Sigmoid colon (tissue), 7 donors: ENCODE results near the gene ASPG. TPM values are rescaled to one million over a fixed set of nuclear protein-coding genes. Genes with fewer than 3 reads are reported as not detected.

Experiments used
- DNase-seq: peaks from one replicate; pipeline ENCODE4 v3.0.0-alpha.2; 2019
- H3K27ac ChIP-seq, 4 donors: fragments of 200-600 bp; sonication (generic); one replicate each; pipeline ENCODE4 v1.5.1; 2016 to 2019; ENCODE audit warnings: mild to moderate bottlenecking in 1 of 4
- H3K27me3 ChIP-seq, 3 donors: fragments of 200-600 bp; sonication (generic); one replicate each; pipeline ENCODE4 v1.5.1; 2019; ENCODE audit warnings: mild to moderate bottlenecking in 1 of 3
- H3K36me3 ChIP-seq, 4 donors: fragments of 200-600 bp; sonication (generic); one replicate each; pipeline ENCODE4 v1.5.1; 2016 to 2019
- H3K4me1 ChIP-seq, 4 donors: fragments of 200-600 bp; sonication (generic); one replicate each; pipeline ENCODE4 v1.5.1; 2017 to 2019
- H3K4me3 ChIP-seq, 4 donors: fragments of 200-600 bp; sonication (generic); one replicate each; pipeline ENCODE4 v1.5.1; 2017 to 2019; ENCODE audit warnings: mild to moderate bottlenecking in 2 of 4, moderate library complexity in 1 of 4
- H3K9me3 ChIP-seq, 4 donors: fragments of 200-600 bp in 3 of 4; sonication (generic) in 3 of 4; one replicate each; pipeline versions ENCODE4 v1.5.1 to v1.6.1; 2013 to 2019
- CTCF ChIP-seq, 4 experiments: fragments of 450-650 bp in 3 of 4; fragments of 200-600 bp in 1 of 4; IDR thresholded peaks; one replicate each; pipeline ENCODE4 v1.5.1; 2016 to 2019; ENCODE audit warnings: antibody characterized with exemption in 4 of 4, mild to moderate bottlenecking in 3 of 4, moderate library complexity in 2 of 4
- EP300 ChIP-seq, 4 donors: sonication (generic); formaldehyde crosslinking; IDR thresholded peaks; one replicate each; pipeline ENCODE4 v1.6.1; 2017; ENCODE audit warnings: antibody characterized with exemption in 4 of 4
- POLR2A ChIP-seq, 2 donors: fragments of 450-650 bp; IDR thresholded peaks; one replicate each; pipeline ENCODE4 v1.6.1; 2016; ENCODE audit warnings: antibody characterized with exemption in 2 of 2, mild to moderate bottlenecking in 2 of 2, moderate library complexity in 2 of 2
- POLR2AphosphoS5 ChIP-seq, 4 donors: sonication (generic); formaldehyde crosslinking; IDR thresholded peaks; one replicate each; pipeline ENCODE4 v1.6.1; 2017; ENCODE audit warnings: antibody characterized with exemption in 4 of 4
- WGBS, 2 donors: extraction: QIAGEN DNeasy Blood & Tissue Kit; methylation state at CpG; one replicate each; pipeline ENCODE4 v1.1.7; 2013; 5-methylcytosine and 5-hydroxymethylcytosine counted together
- intact Hi-C: fragments of 100-400 bp; cut with DNase I; formaldehyde crosslinking; loops from one replicate; pipeline ENCODE4 v1.15.1; 2023
- polyA plus RNA-seq, 3 donors: library from polyadenylated mRNA; stranded (reverse); fragments of 200-250 nt; gene quantifications; one replicate each; pipeline ENCODE4 v1.2.3, GENCODE V29; 2013
- total RNA-seq, 4 donors: library from RNA; depleted of rRNA; stranded (reverse); fragments of >200 nt; gene quantifications; one replicate each; pipeline ENCODE4 v1.1.0, GENCODE V29; 2016
- donor health status: healthy with polysubstance abuse.
- donor health status: Bipolar disorder and iron deficiency.
- donor health status: healthy.

ASPG gene
- total and polyA plus RNA-seq, 7 donors = 0.14 to 24.6 (median 3.5) TPM; not detected in 1

GRCh38 chr14:104114421-104115130, 29.1 kb downstream of the ASPG start:
- 84 to 85% methylated on average over 26 of the region's 26 CpGs for WGBS, 2 donors
- TF ChIP-seq POLR2AphosphoS5 (IDR thresholded peaks at IDR 0.05) (no peak), CTCF (IDR thresholded peaks at IDR 0.05) (no peak), POLR2A (IDR thresholded peaks at IDR 0.05) (no peak), EP300 (IDR thresholded peaks at IDR 0.05) (no peak)
- Histone ChIP-seq H3K36me3 (no peaks in the 10 kb centered on the region), H3K4me3 (no peak overlapping the region), H3K9me3 (no peaks in the 10 kb centered on the region), H3K27me3 (peaks cover 27 to 57% (median 33%) of the 10 kb centered on the region in 3 donors), H3K27ac (no peak overlapping the region), H3K4me1 (peaks cover 0 to 20% (median 18%) of the 10 kb centered on the region in 4 donors)
- no peak for DNase-seq
- intact Hi-C loops = no loop called here

- 79 to 87% methylated on average over 11 of the region's 11 CpGs for WGBS, 2 donors
- Histone ChIP-seq H3K36me3 (no peaks in the 10 kb centered on the region), H3K27ac (no peak overlapping the region), H3K27me3 (peaks cover 27 to 63% (median 33%) of the 10 kb centered on the region in 3 donors), H3K9me3 (no peaks in the 10 kb centered on the region), H3K4me1 (peaks cover 0 to 20% (median 18%) of the 10 kb centered on the region in 4 donors), H3K4me3 (no peak overlapping the region)
- no peak for DNase-seq
- intact Hi-C loops = no loop called here
- TF ChIP-seq POLR2A (IDR thresholded peaks at IDR 0.05) (no peak), POLR2AphosphoS5 (IDR thresholded peaks at IDR 0.05) (no peak), CTCF (IDR thresholded peaks at IDR 0.05) (no peak), EP300 (IDR thresholded peaks at IDR 0.05) (no peak)
Observed at GRCh38 chr14:104115131-104115600, 29.7 kb downstream of the ASPG start.

GRCh38 chr14:104115691-104116287, 30.3 kb downstream of the ASPG start:
- peak overlapping the region in 1 of 4 donors; percentile 39 for H3K4me3 ChIP-seq
- H3K27me3 ChIP-seq = peaks cover 27 to 69% (median 33%) of the 10 kb centered on the region in 3 donors
- H3K4me1 ChIP-seq = peaks cover 0 to 20% (median 18%) of the 10 kb centered on the region in 4 donors
- no peaks in the 10 kb centered on the region for H3K36me3 ChIP-seq
- H3K9me3 ChIP-seq = no peaks in the 10 kb centered on the region
- no peak for TF ChIP-seq POLR2AphosphoS5 (IDR thresholded peaks at IDR 0.05)
- no peak for TF ChIP-seq POLR2A (IDR thresholded peaks at IDR 0.05)
- no peak for TF ChIP-seq EP300 (IDR thresholded peaks at IDR 0.05)
- no peak for TF ChIP-seq CTCF (IDR thresholded peaks at IDR 0.05)
- intact Hi-C loops = no loop called here
- DNase-seq = no peak
- H3K27ac ChIP-seq = no peak overlapping the region
- WGBS, 2 donors = 63 to 85% methylated on average over 9 of the region's 9 CpGs

GRCh38 chr14:104116288-104116755, 30.8 kb downstream of the ASPG start:
- WGBS, 2 donors = 2 to 9% methylated on average over 19 of the region's 19 CpGs
- Histone ChIP-seq H3K36me3 (no peaks in the 10 kb centered on the region), H3K9me3 (no peaks in the 10 kb centered on the region), H3K4me1 (peaks cover 0 to 20% (median 18%) of the 10 kb centered on the region in 4 donors), H3K27me3 (peaks cover 27 to 72% (median 33%) of the 10 kb centered on the region in 3 donors), H3K4me3 (peak overlapping the region in 3 of 4 donors; percentile 39 to 49 (median 40)), H3K27ac (peak overlapping the region in 1 of 4 donors; percentile 9)
- TF ChIP-seq EP300 (IDR thresholded peaks at IDR 0.05) (no peak), POLR2AphosphoS5 (IDR thresholded peaks at IDR 0.05) (no peak), CTCF (IDR thresholded peaks at IDR 0.05) (no peak)
- intact Hi-C loops = no loop called here
- DNase-seq = no peak
